Kidney (tissue), 14 donors: ENCODE data around the gene LRRC72. TPM values are rescaled to one million over a fixed set of nuclear protein-coding genes. Genes with fewer than 3 reads are reported as not detected.
A peak's percentile ranks its signal among the peaks of the same experiment; 100 is the strongest.

ENCODE experiments used
- DNase-seq, 5 donors: peaks; one replicate each; pipeline ENCODE4 v3.0.0-alpha.2; 2013 to 2020
- FAIRE-seq: peaks from 2 replicates; lab custom pipeline; 2012; peaks lifted over from hg19 to GRCh38; lab: Jason Lieb, UNC
- H3K27ac ChIP-seq, 2 donors: one replicate each; pipeline ENCODE4 v1.7.0; 2013; ENCODE audit warnings: low read depth in 2 of 2, low read length in 2 of 2, inconsistent platforms in 1 of 2
- H3K27me3 ChIP-seq: one replicate; pipeline ENCODE4 v1.7.1; 2013; ENCODE audit warnings: low read length, inconsistent platforms; ENCODE audit not compliant: control insufficient read depth, insufficient read depth
- H3K36me3 ChIP-seq, 3 donors: one replicate each; pipeline versions ENCODE4 v1.7.0 to v1.7.1; 2013; ENCODE audit warnings: low read length in 3 of 3, control low read depth in 1 of 3, inconsistent platforms in 1 of 3; ENCODE audit not compliant: insufficient read depth in 3 of 3, control insufficient read depth in 2 of 3
- H3K4me1 ChIP-seq, 3 donors: one replicate each; pipeline versions ENCODE4 v1.7.0 to v1.7.1; 2013; ENCODE audit warnings: low read length in 3 of 3, inconsistent platforms in 1 of 3, low read depth in 1 of 3; ENCODE audit not compliant: control insufficient read depth in 2 of 3, insufficient read depth in 2 of 3
- H3K4me3 ChIP-seq, 3 donors: one replicate each; pipeline versions ENCODE4 v1.7.0 to v1.8.1; 2013; ENCODE audit warnings: low read length in 3 of 3, control low read depth in 1 of 3, inconsistent platforms in 1 of 3
- H3K9ac ChIP-seq, 3 donors: one replicate each; pipeline versions ENCODE4 v1.7.0 to v1.7.1; 2013; ENCODE audit warnings: low read length in 3 of 3, control low read depth in 1 of 3, inconsistent platforms in 1 of 3
- H3K9me3 ChIP-seq, 3 donors: one replicate each; pipeline versions ENCODE4 v1.7.0 to v1.7.1; 2013; ENCODE audit warnings: low read length in 3 of 3, control low read depth in 1 of 3, inconsistent platforms in 1 of 3; ENCODE audit not compliant: control insufficient read depth in 2 of 3, insufficient read depth in 1 of 3
- intact Hi-C: fragments of 100-400 bp; cut with DNase I; formaldehyde crosslinking; loops from one replicate; pipeline ENCODE4 v1.11.1; 2022
- polyA plus RNA-seq: library from polyadenylated mRNA; stranded (reverse); fragments of 350-450 nt; fragmentation: Illumina TruSeq; extraction: RNeasy Lipid Tissue Mini Kit (QIAGEN cat#74804); gene quantifications from one replicate; pipeline ENCODE4 v1.2.3, GENCODE V29; 2014; ENCODE audit warnings: low read depth, low replicate concordance; ENCODE audit not compliant: insufficient read depth
- total RNA-seq: library from RNA; stranded (reverse); fragmentation: NEBNext Ultra II Directional; extraction: Animal tissue kit (Norgen Biotek cat#: 25700); gene quantifications from one replicate; pipeline ENCODE4 v1.2.1, GENCODE V29; 2021
- TF ChIP-seq, protein P1 (sequence below): IDR thresholded peaks from 3 replicates; pipeline ENCODE4 v1.5.1; 2012; ENCODE audit warnings: mild to moderate bottlenecking, moderate library complexity, borderline replicate concordance; ENCODE audit not compliant: insufficient read depth; ENCODE audit errors: extremely low read depth
- donor health status: control.
- donor health status: control.
- donor health status: control.
- donor health status: control.
- donor health status: control.
- donor health status: DM: yes; HTN: yes; CAD: no.
- donor health status: Normal renal cell carcinoma (clear cell type).

LRRC72 gene
- total and polyA plus RNA-seq, 2 donors from 2014 or later, result not detected

DNA sequence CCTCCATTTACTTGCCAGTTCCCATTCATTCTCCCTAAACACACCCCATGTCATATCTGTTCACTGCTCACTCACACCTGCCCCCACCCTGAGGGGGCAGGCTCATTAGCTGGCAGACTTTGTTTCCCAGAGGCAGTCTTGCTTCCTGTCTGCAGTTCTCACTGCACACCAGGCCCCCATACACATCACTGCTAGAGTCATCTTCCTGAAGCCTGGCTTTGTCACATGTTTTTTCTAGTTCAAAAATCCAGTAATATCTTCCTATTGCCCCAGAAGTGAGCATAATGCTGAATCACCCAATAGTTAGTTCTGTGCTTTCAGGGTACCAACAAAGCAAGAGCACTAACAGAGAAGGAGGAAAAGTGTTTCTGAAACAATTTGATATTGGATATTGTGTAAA, 1.9 kb downstream of the LRRC72 start:
- FAIRE-seq, result no peak
- intact Hi-C loops, result no loop called here
- TF ChIP-seq, protein P1, sequence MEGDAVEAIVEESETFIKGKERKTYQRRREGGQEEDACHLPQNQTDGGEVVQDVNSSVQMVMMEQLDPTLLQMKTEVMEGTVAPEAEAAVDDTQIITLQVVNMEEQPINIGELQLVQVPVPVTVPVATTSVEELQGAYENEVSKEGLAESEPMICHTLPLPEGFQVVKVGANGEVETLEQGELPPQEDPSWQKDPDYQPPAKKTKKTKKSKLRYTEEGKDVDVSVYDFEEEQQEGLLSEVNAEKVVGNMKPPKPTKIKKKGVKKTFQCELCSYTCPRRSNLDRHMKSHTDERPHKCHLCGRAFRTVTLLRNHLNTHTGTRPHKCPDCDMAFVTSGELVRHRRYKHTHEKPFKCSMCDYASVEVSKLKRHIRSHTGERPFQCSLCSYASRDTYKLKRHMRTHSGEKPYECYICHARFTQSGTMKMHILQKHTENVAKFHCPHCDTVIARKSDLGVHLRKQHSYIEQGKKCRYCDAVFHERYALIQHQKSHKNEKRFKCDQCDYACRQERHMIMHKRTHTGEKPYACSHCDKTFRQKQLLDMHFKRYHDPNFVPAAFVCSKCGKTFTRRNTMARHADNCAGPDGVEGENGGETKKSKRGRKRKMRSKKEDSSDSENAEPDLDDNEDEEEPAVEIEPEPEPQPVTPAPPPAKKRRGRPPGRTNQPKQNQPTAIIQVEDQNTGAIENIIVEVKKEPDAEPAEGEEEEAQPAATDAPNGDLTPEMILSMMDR, result no peak

GRCh38 chr7:16529697-16530096, 3.1 kb downstream of the LRRC72 start:
- FAIRE-seq (peak; percentile 33), DNase-seq (no peak)
- H3K4me1 ChIP-seq, result no peaks in the 10 kb centered on the region
- intact Hi-C loops, result no loop called here
- no peak overlapping the region for H3K4me3 ChIP-seq
- H3K9ac ChIP-seq, result no peak overlapping the region
- H3K36me3 ChIP-seq, result no peaks in the 10 kb centered on the region
- H3K9me3 ChIP-seq, result no peaks in the 10 kb centered on the region
- H3K27me3 ChIP-seq, result no peaks in the 10 kb centered on the region
- TF ChIP-seq, protein P1, result no peak
- H3K27ac ChIP-seq, result no peak overlapping the region

More for the DNA sequence above, 1.9 kb downstream of the LRRC72 start:
- H3K27me3 ChIP-seq, result no peaks in the 10 kb centered on the region
- DNase-seq, result no peak
- no peaks in the 10 kb centered on the region for H3K36me3 ChIP-seq
- no peak overlapping the region for H3K4me3 ChIP-seq
- no peaks in the 10 kb centered on the region for H3K4me1 ChIP-seq
- H3K27ac ChIP-seq, result no peak overlapping the region
- H3K9me3 ChIP-seq, result no peaks in the 10 kb centered on the region
- no peak overlapping the region for H3K9ac ChIP-seq

DNA sequence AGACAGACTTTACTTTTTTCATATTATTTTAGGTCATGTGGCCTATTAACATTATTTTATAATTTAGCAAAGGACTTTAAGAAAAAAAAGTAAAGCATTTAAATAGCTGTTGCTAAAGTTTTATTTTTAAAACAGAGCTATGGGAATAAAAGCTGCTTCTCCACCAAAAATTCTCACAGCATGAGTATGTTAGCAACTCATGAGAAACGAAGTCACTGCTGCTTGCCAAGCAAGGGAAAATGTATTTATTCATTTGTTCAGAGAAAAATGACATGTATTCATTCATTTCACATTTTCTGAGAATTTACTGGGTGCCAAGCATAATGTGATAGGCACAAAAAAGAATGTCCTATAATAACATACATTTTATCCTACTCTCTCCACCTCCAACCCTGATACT, 5.1 kb downstream of the LRRC72 start:
- intact Hi-C loops, result no loop called here
- no peak overlapping the region for H3K4me3 ChIP-seq
- no peaks in the 10 kb centered on the region for H3K4me1 ChIP-seq
- no peaks in the 10 kb centered on the region for H3K9me3 ChIP-seq
- H3K36me3 ChIP-seq, result no peaks in the 10 kb centered on the region
- no peak for DNase-seq
- TF ChIP-seq, protein P1, result no peak
- H3K9ac ChIP-seq, result no peak overlapping the region
- H3K27ac ChIP-seq, result no peak overlapping the region
- no peaks in the 10 kb centered on the region for H3K27me3 ChIP-seq
- no peak for FAIRE-seq

- DNase-seq, result no peak
- TF ChIP-seq, protein P1, result no peak
- Histone ChIP-seq H3K27ac (no peak overlapping the region), H3K9me3 (no peaks in the 10 kb centered on the region), H3K4me3 (no peak overlapping the region), H3K36me3 (no peaks in the 10 kb centered on the region), H3K9ac (no peak overlapping the region), H3K27me3 (no peaks in the 10 kb centered on the region), H3K4me1 (no peaks in the 10 kb centered on the region)
- no peak for FAIRE-seq
- intact Hi-C loops, result no loop called here
These were observed 5.6 kb downstream of the LRRC72 start for GRCh38 chr7:16532272-16532671.
